Panc1 (cell line): ENCODE results near the gene ADISSP. TPM values are rescaled to one million over a fixed set of nuclear protein-coding genes. Genes with fewer than 3 reads are reported as not detected.
A peak's percentile ranks its signal among the peaks of the same experiment; 100 is the strongest.

Source experiments
- ATAC-seq: fragments of 200-7000 bp; cut with Tn5 transposase; 2 replicates; pipeline ENCODE4 v1.9.1; 2020; ENCODE audit warnings: mild to moderate bottlenecking, moderate library complexity
- BruUV-seq: library from RNA; stranded (reverse); fragments of 400-500 nt; replicated peaks from 2 replicates; lab custom pipeline; 2021; lab: Mats Ljungman, UMichigan
- CTCF ChIA-PET: fragments of 300-600 bp; sonication (Branson Sonifier 250); formaldehyde crosslinking; loops from one replicate; lab custom pipeline; 2022; ENCODE audit warnings: antibody characterized with exemption; lab: Charles Lee
- POLR2A ChIA-PET: fragments of 300-600 bp; sonication (Branson Sonifier 250); formaldehyde crosslinking; loops from one replicate; lab custom pipeline; 2022; ENCODE audit warnings: antibody characterized with exemption; lab: Charles Lee
- DNase-seq: peaks from one replicate; pipeline ENCODE4 v3.0.0-alpha.2; 2010; ENCODE audit warnings: low read depth, low spot score
- H3K27ac ChIP-seq: 2 replicates; pipeline ENCODE4 v1.5.1; 2011; ENCODE audit warnings: mild to moderate bottlenecking, low read length, inconsistent platforms
- H3K27me3 ChIP-seq: fragments of 200-500 bp; sonication (Bioruptor generic); 2 replicates; pipeline ENCODE4 v1.6.0; 2014; ENCODE audit warnings: low read length, inconsistent platforms; ENCODE audit not compliant: control insufficient read depth, insufficient read depth
- H3K36me3 ChIP-seq: fragments of 200-500 bp; sonication (Bioruptor generic); 2 replicates; pipeline ENCODE4 v1.5.1; 2014; ENCODE audit warnings: inconsistent platforms, mild to moderate bottlenecking, low read length, moderate library complexity; ENCODE audit not compliant: control insufficient read depth, insufficient read depth
- H3K4me1 ChIP-seq: 2 replicates; pipeline ENCODE4 v1.5.1; 2011; ENCODE audit warnings: inconsistent platforms, mild to moderate bottlenecking, low read length, moderate library complexity; ENCODE audit not compliant: control insufficient read depth, insufficient read depth
- H3K4me3 ChIP-seq, 2 experiments: 2 replicates each; pipeline ENCODE4 v1.5.1; 2011 to 2012; ENCODE audit warnings: low read depth in 2 of 2, low read length in 2 of 2, mild to moderate bottlenecking in 2 of 2, inconsistent platforms in 1 of 2, moderate library complexity in 1 of 2
- H3K9me3 ChIP-seq: fragments of 200-500 bp; sonication (Bioruptor generic); 2 replicates; pipeline ENCODE4 v1.5.1; 2014; ENCODE audit warnings: low read depth, mild to moderate bottlenecking, inconsistent platforms, low read length, moderate library complexity; ENCODE audit not compliant: control insufficient read depth, insufficient read depth
- CTCF ChIP-seq: fragments of 450-650 bp; IDR thresholded peaks from 2 replicates; pipeline ENCODE4 v1.5.1; 2017; ENCODE audit warnings: mild to moderate bottlenecking
- POLR2AphosphoS5 ChIP-seq: IDR thresholded peaks from 2 replicates; pipeline ENCODE4 v1.6.1; 2012; ENCODE audit warnings: mild to moderate bottlenecking, low read depth, low read length, moderate library complexity
- REST ChIP-seq, 2 experiments: IDR thresholded peaks; 2 replicates each; pipeline ENCODE4 v1.6.1; 2011 to 2012; ENCODE audit warnings: low read depth in 2 of 2, control low read depth in 1 of 2, low read length in 1 of 2, mild to moderate bottlenecking in 1 of 2, moderate library complexity in 1 of 2; ENCODE audit not compliant: insufficient read depth in 1 of 2
- SIN3A ChIP-seq: IDR thresholded peaks from 2 replicates; pipeline ENCODE4 v1.6.1; 2012; ENCODE audit warnings: low read depth, mild to moderate bottlenecking, low read length, moderate library complexity, borderline replicate concordance; ENCODE audit not compliant: insufficient read depth
- TCF7L2 ChIP-seq: IDR thresholded peaks from 2 replicates; pipeline ENCODE4 v1.6.1; 2011; ENCODE audit warnings: mild to moderate bottlenecking, low read depth, low read length, inconsistent platforms
- in situ Hi-C: cut with HindIII; loops from 2 replicates; pipeline ENCODE4 v1.10.0; 2016; ENCODE audit warnings: low sequenced_read_pairs, low pct_unique_long_range_greater_than_20kb
- intact Hi-C: fragments of 100-400 bp; cut with micrococcal nuclease; formaldehyde crosslinking; loops from one replicate; pipeline ENCODE4 v1.10.0; 2022; ENCODE audit not compliant: unreplicated experiment
- total RNA-seq: library from RNA; stranded (reverse); gene quantifications from one replicate; pipeline ENCODE4 v1.2.1, GENCODE V29; 2021; ENCODE audit not compliant: unreplicated experiment

ADISSP gene
- total RNA-seq, 1 experiment from 2014 or later, result 100 TPM

GRCh38 chr20:3771552-3772058 is 4.1 kb upstream of the ADISSP start:
- Histone ChIP-seq H3K4me1 (peaks cover 11% of the 10 kb centered on the region), H3K4me3 (no peak overlapping the region), H3K27me3 (no peaks in the 10 kb centered on the region), H3K9me3 (no peaks in the 10 kb centered on the region), H3K27ac (no peak overlapping the region), H3K36me3 (no peaks in the 10 kb centered on the region; the same call in 1 of the 2 replicates)
- in situ Hi-C loops, result no loop called here
- BruUV-seq, result no TSS peak
- TF ChIP-seq SIN3A, result no peak
- TF ChIP-seq TCF7L2, result no peak
- DNase-seq (no peak), ATAC-seq (no peak)
- ChIA-PET CTCF (interaction anchor here (0.6 kb wide), 1 partner anchor 79 kb away, joined by 3 read pairs; no protein-coding TSS in a partner anchor), POLR2A (interaction anchor here (1.0 kb wide), 1 partner anchor 78 kb away, joined by 3 read pairs; no protein-coding TSS in a partner anchor)
- intact Hi-C loops, result no loop called here

GRCh38 chr20:3768342-3769130 is 983 bp upstream of the ADISSP start:
- no peak for TF ChIP-seq POLR2AphosphoS5
- TF ChIP-seq REST (IDR thresholded peaks at IDR 0.05; ENCODE audit: insufficient read depth in 1 of 2, low read depth in 2 of 2, low read length in 1 of 2), result no peak
- TF ChIP-seq TCF7L2, result no peak
- no peak for TF ChIP-seq SIN3A
- TF ChIP-seq CTCF, result peak; percentile 78; the same call in 1 of the 2 replicates
- intact Hi-C loops, result loop anchor here (5.0 kb wide), 1 partner anchor 91 kb away; no protein-coding TSS in a partner anchor
- in situ Hi-C loops, result no loop called here
- H3K36me3 ChIP-seq, result no peaks in the 10 kb centered on the region; the same call in 1 of the 2 replicates
- ChIA-PET POLR2A (interaction anchor here (0.5 to 1.0 kb wide), 3 partner anchors 14 to 92 kb away, joined by 3 read pairs; no protein-coding TSS in a partner anchor), CTCF (interaction anchor here (1.0 to 2.1 kb wide), 7 partner anchors 10 to 91 kb away, joined by 3 to 10 read pairs (median 5); no protein-coding TSS in a partner anchor)
- BruUV-seq, result TSS peak; percentile 67
- ATAC-seq, result peak; percentile 73
- peak overlapping the region; percentile 90 for H3K27ac ChIP-seq
- no peaks in the 10 kb centered on the region for H3K27me3 ChIP-seq
- peak; percentile 58 for DNase-seq
- no peaks in the 10 kb centered on the region for H3K9me3 ChIP-seq
- peaks cover 19% of the 10 kb centered on the region for H3K4me1 ChIP-seq
- peak overlapping the region; percentile 86 to 89 for H3K4me3 ChIP-seq
